Type B pancreatic cell (in vitro differentiated cells): ENCODE measurements around the gene LILRA5. TPM values are rescaled to one million over a fixed set of nuclear protein-coding genes. Genes with fewer than 3 reads are reported as not detected.
A peak's percentile ranks its signal among the peaks of the same experiment; 100 is the strongest.
"Not testable (repeated sequence)": the region's sequence is repeated elsewhere in the genome, so short reads cannot be mapped to it uniquely, and the experiment has no call there.

Experiments
- DNase-seq: peaks from one replicate; pipeline ENCODE4 v3.0.0; 2021; ENCODE audit warnings: mixed read lengths; ENCODE audit not compliant: unreplicated experiment; ENCODE audit errors: extremely low spot score
- H3K27ac Mint-ChIP-seq: 2 replicates; pipeline ENCODE4 v1.8.0; 2021; ENCODE audit warnings: mild to moderate bottlenecking, mixed read lengths
- H3K27me3 Mint-ChIP-seq: 2 replicates; pipeline ENCODE4 v1.8.0; 2021; ENCODE audit warnings: mixed read lengths
- H3K36me3 Mint-ChIP-seq: 2 replicates; pipeline ENCODE4 v1.8.0; 2021; ENCODE audit warnings: mixed read lengths
- H3K4me1 Mint-ChIP-seq: one replicate; pipeline ENCODE4 v1.8.0; 2021; ENCODE audit warnings: mixed read lengths; ENCODE audit not compliant: unreplicated experiment
- H3K4me3 Mint-ChIP-seq: 2 replicates; pipeline ENCODE4 v1.8.0; 2021; ENCODE audit warnings: mild to moderate bottlenecking, mixed read lengths
- H3K9me3 Mint-ChIP-seq: 2 replicates; pipeline ENCODE4 v1.8.0; 2021; ENCODE audit warnings: mixed read lengths
- long read RNA-seq: library from polyadenylated mRNA; unstranded; transcript quantifications from one replicate; pipeline ENCODE4 v2.0.0, GENCODE V29; 2020
- total RNA-seq: library from RNA; stranded (reverse); gene quantifications from 2 replicates; pipeline ENCODE4 v1.2.1, GENCODE V29; 2021; ENCODE audit warnings: low replicate concordance
- TF ChIP-seq, protein P1 (sequence below): fragments of 200-600 bp; sonication (generic); conservative IDR thresholded peaks from 2 replicates; pipeline ENCODE4 v1.5.0; 2021; ENCODE audit warnings: antibody characterized with exemption, mild to moderate bottlenecking

Gene LILRA5
- not detected in 2 replicates for total RNA-seq
- long read RNA-seq = 0 reads

- no peak within 1 kb of the TSS for H3K4me3 Mint-ChIP-seq
- peaks cover 15% of the 10 kb centered on the region for H3K27me3 Mint-ChIP-seq
- H3K9me3 Mint-ChIP-seq = no peaks in the 10 kb centered on the region
- no peak for DNase-seq
- no peaks in the 10 kb centered on the region for H3K36me3 Mint-ChIP-seq
- no peaks in the 10 kb centered on the region for H3K4me1 Mint-ChIP-seq
- TF ChIP-seq, protein P1, sequence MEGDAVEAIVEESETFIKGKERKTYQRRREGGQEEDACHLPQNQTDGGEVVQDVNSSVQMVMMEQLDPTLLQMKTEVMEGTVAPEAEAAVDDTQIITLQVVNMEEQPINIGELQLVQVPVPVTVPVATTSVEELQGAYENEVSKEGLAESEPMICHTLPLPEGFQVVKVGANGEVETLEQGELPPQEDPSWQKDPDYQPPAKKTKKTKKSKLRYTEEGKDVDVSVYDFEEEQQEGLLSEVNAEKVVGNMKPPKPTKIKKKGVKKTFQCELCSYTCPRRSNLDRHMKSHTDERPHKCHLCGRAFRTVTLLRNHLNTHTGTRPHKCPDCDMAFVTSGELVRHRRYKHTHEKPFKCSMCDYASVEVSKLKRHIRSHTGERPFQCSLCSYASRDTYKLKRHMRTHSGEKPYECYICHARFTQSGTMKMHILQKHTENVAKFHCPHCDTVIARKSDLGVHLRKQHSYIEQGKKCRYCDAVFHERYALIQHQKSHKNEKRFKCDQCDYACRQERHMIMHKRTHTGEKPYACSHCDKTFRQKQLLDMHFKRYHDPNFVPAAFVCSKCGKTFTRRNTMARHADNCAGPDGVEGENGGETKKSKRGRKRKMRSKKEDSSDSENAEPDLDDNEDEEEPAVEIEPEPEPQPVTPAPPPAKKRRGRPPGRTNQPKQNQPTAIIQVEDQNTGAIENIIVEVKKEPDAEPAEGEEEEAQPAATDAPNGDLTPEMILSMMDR = no peak
- no peak within 1 kb of the TSS for H3K27ac Mint-ChIP-seq
These were observed at the start of gene LILRA5 for GRCh38 chr19:54312436-54313377. TSS of gene LILRA5 (minus strand) at chr19:54313166. CDS start at chr19:54313019, 147 bp downstream.

- not testable (repeated sequence) for DNase-seq, H3K36me3 Mint-ChIP-seq, H3K4me3 Mint-ChIP-seq, H3K4me1 Mint-ChIP-seq, H3K9me3 Mint-ChIP-seq, H3K27ac Mint-ChIP-seq, H3K27me3 Mint-ChIP-seq
These were observed 48.9 kb upstream of the LILRA5 start for GRCh38 chr19:54361680-54362422.

DNA sequence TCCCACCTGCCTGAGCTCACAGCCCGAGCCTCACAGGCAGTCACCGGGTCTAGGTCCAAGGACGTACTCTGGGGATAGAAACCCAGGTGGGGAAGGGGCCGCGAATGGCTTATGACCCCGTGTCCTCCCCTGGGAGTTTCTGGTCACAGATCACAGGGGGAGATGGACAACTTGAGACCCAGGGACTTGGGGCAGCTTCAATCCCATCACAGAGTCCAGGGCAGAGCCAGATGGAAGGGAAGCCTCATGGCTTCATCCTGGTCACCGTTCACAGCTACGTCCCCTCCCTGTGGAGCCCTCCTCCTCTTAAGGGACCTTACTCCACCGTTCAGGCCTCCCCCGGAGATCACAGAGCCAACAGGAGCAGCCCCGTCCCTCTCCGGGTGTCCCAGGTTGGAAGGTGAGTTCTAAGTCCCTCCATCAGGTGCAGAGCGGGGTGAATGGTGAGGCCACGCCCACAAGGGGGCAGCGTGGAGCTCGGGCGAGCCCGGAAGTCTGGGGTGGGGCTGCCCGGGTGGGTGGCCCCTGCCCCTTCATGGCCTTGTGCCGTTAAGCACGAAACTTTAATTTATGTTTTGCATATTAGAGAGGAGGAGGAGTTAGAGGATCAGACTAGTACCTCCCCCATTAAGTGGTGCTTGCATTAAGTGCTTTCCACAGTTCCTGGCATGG, 46.3 kb upstream of the LILRA5 start:
- H3K4me1 Mint-ChIP-seq, H3K27ac Mint-ChIP-seq, H3K9me3 Mint-ChIP-seq, H3K27me3 Mint-ChIP-seq, H3K36me3 Mint-ChIP-seq, H3K4me3 Mint-ChIP-seq, DNase-seq: not testable (repeated sequence)
- TF ChIP-seq, protein P1 = peak; percentile 52

- Mint-ChIP-seq H3K27me3 (peaks cover 4% of the 10 kb centered on the region), H3K36me3 (no peaks in the 10 kb centered on the region), H3K4me1 (no peaks in the 10 kb centered on the region), H3K9me3 (no peaks in the 10 kb centered on the region), H3K4me3 (no peak overlapping the region), H3K27ac (no peak overlapping the region)
- DNase-seq = no peak
- TF ChIP-seq, protein P1 = no peak
These were observed 44.4 kb upstream of the LILRA5 start for GRCh38 chr19:54357381-54357780.

DNA sequence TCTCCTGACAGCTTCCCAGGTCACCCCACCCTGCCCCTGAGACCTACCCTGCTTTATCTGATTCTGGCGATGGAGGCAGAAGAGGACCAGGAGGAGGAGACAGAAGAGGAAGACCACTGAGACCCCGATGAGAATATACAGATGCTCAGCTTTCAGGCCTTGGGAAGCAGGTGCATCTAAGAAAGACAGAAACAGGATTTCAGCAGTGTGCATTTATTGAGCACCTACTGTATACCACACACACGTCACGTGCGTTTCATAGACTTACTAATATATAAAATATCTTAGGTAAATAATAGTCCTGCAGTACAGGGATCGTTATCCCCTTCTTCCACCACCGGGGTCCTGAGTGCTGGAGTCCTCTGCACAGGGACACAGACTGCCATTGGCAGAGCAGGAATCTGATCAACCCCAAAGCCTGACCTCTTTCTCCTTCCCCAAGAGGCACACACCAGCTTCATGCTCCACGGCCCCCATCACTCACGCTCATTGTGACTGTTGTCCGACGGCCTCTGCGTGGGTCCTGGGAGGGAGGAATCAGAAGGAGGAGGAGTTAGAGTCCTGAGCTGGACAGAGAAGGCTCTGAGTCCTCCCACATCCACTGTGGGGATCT, 43.6 kb upstream of the LILRA5 start:
- TF ChIP-seq, protein P1 = no peak
- no peaks in the 10 kb centered on the region for H3K9me3 Mint-ChIP-seq
- H3K4me3 Mint-ChIP-seq = no peak overlapping the region
- H3K36me3 Mint-ChIP-seq = no peaks in the 10 kb centered on the region
- H3K4me1 Mint-ChIP-seq = no peaks in the 10 kb centered on the region
- no peak for DNase-seq
- no peaks in the 10 kb centered on the region for H3K27me3 Mint-ChIP-seq
- H3K27ac Mint-ChIP-seq = no peak overlapping the region
